HFFc6 (cell line): Measurements from ENCODE around the gene PLPP2. TPM values are rescaled to one million over a fixed set of nuclear protein-coding genes. Genes with fewer than 3 reads are reported as not detected.

Experiments used
- DNase-seq: peaks from one replicate; pipeline ENCODE4 v3.0.0-alpha.2; 2018
- H3K27ac Mint-ChIP-seq: 2 replicates; pipeline ENCODE4 v1.8.0; 2020; ENCODE audit warnings: mild to moderate bottlenecking, mixed read lengths
- H3K27me3 Mint-ChIP-seq: 2 replicates; pipeline ENCODE4 v1.8.0; 2021; ENCODE audit warnings: mild to moderate bottlenecking, moderate library complexity, mixed read lengths; ENCODE audit not compliant: insufficient read depth
- H3K36me3 Mint-ChIP-seq: 2 replicates; pipeline ENCODE4 v1.8.0; 2021; ENCODE audit warnings: low read depth, mixed read lengths
- H3K4me1 Mint-ChIP-seq: 2 replicates; pipeline ENCODE4 v1.8.0; 2020; ENCODE audit warnings: low read depth, mixed read lengths
- H3K4me3 Mint-ChIP-seq: 2 replicates; pipeline ENCODE4 v1.8.0; 2020; ENCODE audit warnings: mild to moderate bottlenecking, moderate library complexity, mixed read lengths
- H3K9me3 Mint-ChIP-seq: 2 replicates; pipeline ENCODE4 v1.8.0; 2020; ENCODE audit warnings: mild to moderate bottlenecking, mixed read lengths
- total RNA-seq, 6 experiments: library from RNA; stranded (reverse); fragmentation: NEBNext Ultra II Directional; extraction: Animal tissue kit (Norgen Biotek cat#: 25700); gene quantifications; 2 replicates in 1 of 6; 3 replicates in 5 of 6; pipeline ENCODE4 v1.2.3, GENCODE V29; 2021
- TF ChIP-seq, protein P1 (sequence below): fragments of 200-600 bp; sonication (generic); IDR thresholded peaks from 2 replicates; pipeline ENCODE4 v1.5.0; 2021; ENCODE audit warnings: antibody characterized with exemption, mild to moderate bottlenecking

PLPP2 gene
- total RNA-seq, 6 experiments from 2014 or later = 3.5 to 15.0 (median 4.2) TPM

DNA sequence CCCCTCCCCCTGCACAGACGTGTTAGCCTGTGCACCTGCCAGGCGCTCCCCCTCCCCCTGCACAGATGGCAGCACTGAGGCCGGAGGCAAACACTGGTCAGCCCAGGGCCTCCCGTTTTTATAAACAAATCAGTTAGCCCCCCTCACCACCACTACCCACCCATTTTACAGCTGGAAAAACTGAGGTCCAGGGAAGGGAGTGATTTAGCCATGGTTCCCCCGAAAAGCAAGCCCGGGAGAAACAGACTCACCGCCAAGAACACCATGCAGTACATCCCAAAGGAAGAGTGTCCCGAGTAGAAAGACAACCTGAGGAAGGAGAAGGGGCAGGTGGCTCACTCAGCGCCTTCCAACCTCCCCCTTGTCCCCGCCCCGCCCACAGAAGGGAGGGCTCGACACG lies 8.7 kb downstream of the PLPP2 start:
- H3K36me3 Mint-ChIP-seq = no peaks in the 10 kb centered on the region
- H3K4me3 Mint-ChIP-seq = no peak overlapping the region
- H3K9me3 Mint-ChIP-seq = no peaks in the 10 kb centered on the region
- DNase-seq = no peak
- no peak overlapping the region for H3K27ac Mint-ChIP-seq
- H3K4me1 Mint-ChIP-seq = no peaks in the 10 kb centered on the region
- TF ChIP-seq, protein P1, sequence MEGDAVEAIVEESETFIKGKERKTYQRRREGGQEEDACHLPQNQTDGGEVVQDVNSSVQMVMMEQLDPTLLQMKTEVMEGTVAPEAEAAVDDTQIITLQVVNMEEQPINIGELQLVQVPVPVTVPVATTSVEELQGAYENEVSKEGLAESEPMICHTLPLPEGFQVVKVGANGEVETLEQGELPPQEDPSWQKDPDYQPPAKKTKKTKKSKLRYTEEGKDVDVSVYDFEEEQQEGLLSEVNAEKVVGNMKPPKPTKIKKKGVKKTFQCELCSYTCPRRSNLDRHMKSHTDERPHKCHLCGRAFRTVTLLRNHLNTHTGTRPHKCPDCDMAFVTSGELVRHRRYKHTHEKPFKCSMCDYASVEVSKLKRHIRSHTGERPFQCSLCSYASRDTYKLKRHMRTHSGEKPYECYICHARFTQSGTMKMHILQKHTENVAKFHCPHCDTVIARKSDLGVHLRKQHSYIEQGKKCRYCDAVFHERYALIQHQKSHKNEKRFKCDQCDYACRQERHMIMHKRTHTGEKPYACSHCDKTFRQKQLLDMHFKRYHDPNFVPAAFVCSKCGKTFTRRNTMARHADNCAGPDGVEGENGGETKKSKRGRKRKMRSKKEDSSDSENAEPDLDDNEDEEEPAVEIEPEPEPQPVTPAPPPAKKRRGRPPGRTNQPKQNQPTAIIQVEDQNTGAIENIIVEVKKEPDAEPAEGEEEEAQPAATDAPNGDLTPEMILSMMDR = no peak
- peaks cover 8% of the 10 kb centered on the region for H3K27me3 Mint-ChIP-seq

- no peaks in the 10 kb centered on the region for H3K4me1 Mint-ChIP-seq
- H3K36me3 Mint-ChIP-seq = no peaks in the 10 kb centered on the region
- no peak overlapping the region for H3K27ac Mint-ChIP-seq
- TF ChIP-seq, protein P1 = peak; percentile 25; the same call in 1 of the 2 replicates
- H3K27me3 Mint-ChIP-seq = peaks cover 6% of the 10 kb centered on the region
- no peaks in the 10 kb centered on the region for H3K9me3 Mint-ChIP-seq
- no peak for DNase-seq
- H3K4me3 Mint-ChIP-seq = no peak overlapping the region
These were observed 9.2 kb downstream of the PLPP2 start for GRCh38 chr19:281992-282391.

- Mint-ChIP-seq H3K4me3 (no peak overlapping the region), H3K27me3 (peaks cover 6% of the 10 kb centered on the region), H3K4me1 (no peaks in the 10 kb centered on the region), H3K36me3 (no peaks in the 10 kb centered on the region), H3K27ac (no peak overlapping the region), H3K9me3 (no peaks in the 10 kb centered on the region)
- TF ChIP-seq, protein P1 = no peak
- no peak for DNase-seq
These were observed 9.9 kb downstream of the PLPP2 start for GRCh38 chr19:281156-281853.

GRCh38 chr19:280541-281009 lies 10.6 kb downstream of the PLPP2 start:
- Mint-ChIP-seq H3K4me1 (no peaks in the 10 kb centered on the region), H3K27ac (no peak overlapping the region), H3K4me3 (no peak overlapping the region), H3K9me3 (no peaks in the 10 kb centered on the region), H3K27me3 (peaks cover 8% of the 10 kb centered on the region; the same call in 1 of the 2 replicates), H3K36me3 (no peaks in the 10 kb centered on the region)
- TF ChIP-seq, protein P1 = no peak
- no peak for DNase-seq

GRCh38 chr19:279656-280055 lies 11.5 kb downstream of the PLPP2 start:
- peaks cover 8% of the 10 kb centered on the region; the same call in 1 of the 2 replicates for H3K27me3 Mint-ChIP-seq
- H3K27ac Mint-ChIP-seq = no peak overlapping the region
- H3K4me3 Mint-ChIP-seq = no peak overlapping the region
- no peaks in the 10 kb centered on the region for H3K36me3 Mint-ChIP-seq
- no peaks in the 10 kb centered on the region for H3K9me3 Mint-ChIP-seq
- H3K4me1 Mint-ChIP-seq = no peaks in the 10 kb centered on the region
- no peak for DNase-seq
- TF ChIP-seq, protein P1 = no peak
